HepG2 (cell line): ENCODE results near the gene CPE. TPM values are rescaled to one million over a fixed set of nuclear protein-coding genes. Genes with fewer than 3 reads are reported as not detected.

Experiments used
- ATAC-seq: fragments of 200-7000 bp; cut with Tn5 transposase; 3 replicates; pipeline ENCODE4 v1.9.1; 2020; ENCODE audit warnings: mild to moderate bottlenecking, moderate library complexity
- BruUV-seq: library from RNA; stranded (reverse); fragments of 400-500 nt; replicated peaks from 2 replicates; lab custom pipeline; 2021; lab: Mats Ljungman, UMichigan
- CTCF ChIA-PET: fragments of 300-600 bp; formaldehyde crosslinking; extraction: SDS; loops from one replicate; lab custom pipeline; 2021; ENCODE audit warnings: low total read pairs, inconsistent platforms, low intra/inter-chr PET ratio; lab: Yijun Ruan, JAX
- POLR2A ChIA-PET: fragments of 350-600 bp; sonication (Branson Sonifier 250); formaldehyde crosslinking; loops from one replicate; lab custom pipeline; 2020; ENCODE audit warnings: antibody characterized with exemption, inconsistent platforms; lab: Yijun Ruan, JAX
- DNase-seq: peaks from one replicate; pipeline ENCODE4 v3.0.0-alpha.2; 2015; ENCODE audit warnings: low spot score
- FAIRE-seq: peaks from 3 replicates; lab custom pipeline; 2011; peaks lifted over from hg19 to GRCh38; lab: Jason Lieb, UNC
- H2AFZ ChIP-seq: one replicate; pipeline ENCODE4 v1.6.1; 2011; ENCODE audit warnings: low read length, inconsistent platforms
- H3K27ac ChIP-seq: fragments of 300-600 bp; 3 replicates; pipeline ENCODE4 v1.8.0; 2011; ENCODE audit warnings: mixed run types, mild to moderate bottlenecking, mixed read lengths, low read length, inconsistent platforms; ENCODE audit not compliant: insufficient read depth; ENCODE audit errors: extremely low read length
- H3K27me3 ChIP-seq, 2 experiments: fragments of 200-600 bp in 1 of 2; 2 replicates in 1 of 2; 3 replicates in 1 of 2; pipeline versions ENCODE4 v1.6.0 to v1.8.0; 2011; ENCODE audit warnings: low read length in 2 of 2, mild to moderate bottlenecking in 2 of 2, moderate library complexity in 2 of 2, inconsistent platforms in 1 of 2; ENCODE audit not compliant: insufficient read depth in 2 of 2, control insufficient read depth in 1 of 2
- H3K36me3 ChIP-seq, 2 experiments: fragments of 200-600 bp in 1 of 2; replicated peaks in 1 of 2; 2 replicates in 1 of 2; 3 replicates in 1 of 2; pipeline versions ENCODE4 v1.5.1 to v1.8.0; 2011; ENCODE audit warnings: low read length in 2 of 2, inconsistent platforms in 1 of 2; ENCODE audit not compliant: insufficient read depth in 2 of 2, control insufficient read depth in 1 of 2
- H3K4me1 ChIP-seq: 2 replicates; pipeline ENCODE4 v1.5.1; 2012; ENCODE audit warnings: low read length, inconsistent platforms; ENCODE audit not compliant: insufficient read depth
- H3K4me2 ChIP-seq: 2 replicates; pipeline ENCODE4 v1.6.0; 2011; ENCODE audit warnings: low read depth, low read length, inconsistent platforms
- H3K4me3 ChIP-seq, 3 experiments: fragments of 200-600 bp in 1 of 3; sonication (generic), shearing (Covaris generic) in 1 of 3; replicated peaks in 1 of 3; 2 replicates each; pipeline ENCODE4 v1.5.1; 2011 to 2016; ENCODE audit warnings: low read length in 3 of 3, inconsistent platforms in 2 of 3, low read depth in 2 of 3, mild to moderate bottlenecking in 2 of 3, control low read depth in 1 of 3, mixed read lengths in 1 of 3; ENCODE audit not compliant: insufficient read depth in 1 of 3
- H3K79me2 ChIP-seq: one replicate; pipeline ENCODE4 v1.6.1; 2011; ENCODE audit warnings: low read length, inconsistent platforms; ENCODE audit not compliant: insufficient read depth
- H3K9ac ChIP-seq: 2 replicates; pipeline ENCODE4 v1.6.0; 2011; ENCODE audit warnings: mild to moderate bottlenecking, low read depth, low read length, inconsistent platforms; ENCODE audit not compliant: insufficient read depth
- H3K9me3 ChIP-seq: 2 replicates; pipeline ENCODE4 v1.5.1; 2012; ENCODE audit warnings: mild to moderate bottlenecking, low read length
- H4K20me1 ChIP-seq: 2 replicates; pipeline ENCODE4 v1.6.0; 2011; ENCODE audit warnings: inconsistent platforms, mild to moderate bottlenecking, low read length, moderate library complexity; ENCODE audit not compliant: insufficient read depth
- CAMTA2 ChIP-seq: sonication (generic); formaldehyde crosslinking; IDR thresholded peaks from 2 replicates; pipeline ENCODE4 v1.4.0; 2020; ENCODE audit warnings: mild to moderate bottlenecking, missing genetic modification reagents, borderline replicate concordance
- EED ChIP-seq: sonication (generic); formaldehyde crosslinking; IDR thresholded peaks from 2 replicates; pipeline ENCODE4 v1.5.0; 2020; ENCODE audit warnings: mild to moderate bottlenecking, missing genetic modification reagents
- EP300 ChIP-seq, 3 experiments: sonication (generic) in 1 of 3; formaldehyde crosslinking in 1 of 3; IDR thresholded peaks; 2 replicates each; pipeline versions ENCODE4 v1.5.1 to v1.6.1; 2011 to 2020; ENCODE audit warnings: low read depth in 2 of 3, low read length in 2 of 3, borderline replicate concordance in 1 of 3, improper control_type of control experiment in 1 of 3, mild to moderate bottlenecking in 1 of 3, missing genetic modification reagents in 1 of 3, moderate library complexity in 1 of 3
- HNF4A ChIP-seq: sonication (generic); formaldehyde crosslinking; IDR thresholded peaks from 2 replicates; pipeline ENCODE4 v1.4.0; 2020; ENCODE audit warnings: missing genetic modification reagents
- HOMEZ ChIP-seq: IDR thresholded peaks from 2 replicates; pipeline ENCODE4 v1.6.1; 2016; ENCODE audit warnings: low read depth
- IRF9 ChIP-seq: sonication (generic); formaldehyde crosslinking; IDR thresholded peaks from 2 replicates; pipeline ENCODE4 v1.8.0; 2022; ENCODE audit warnings: missing genetic modification reagents, mild to moderate bottlenecking, borderline replicate concordance
- MYPOP ChIP-seq: sonication (generic); formaldehyde crosslinking; IDR thresholded peaks from 2 replicates; pipeline ENCODE4 v1.8.1; 2023; ENCODE audit warnings: mild to moderate bottlenecking, moderate library complexity, missing genetic modification reagents
- RELA ChIP-seq: sonication (generic); formaldehyde crosslinking; IDR thresholded peaks from 2 replicates; pipeline ENCODE4 v1.4.0; 2020; ENCODE audit warnings: missing genetic modification reagents
- RNF219 ChIP-seq: sonication (generic); formaldehyde crosslinking; IDR thresholded peaks from 2 replicates; pipeline ENCODE4 v1.5.0; 2020; ENCODE audit warnings: mild to moderate bottlenecking, missing genetic modification reagents
- TBX2 ChIP-seq: sonication (generic); formaldehyde crosslinking; IDR thresholded peaks from 2 replicates; pipeline ENCODE4 v1.5.0; 2020; ENCODE audit warnings: missing genetic modification reagents, mild to moderate bottlenecking, borderline replicate concordance
- YEATS4 ChIP-seq: sonication (generic); formaldehyde crosslinking; IDR thresholded peaks from 2 replicates; pipeline ENCODE4 v1.4.0; 2020; ENCODE audit warnings: missing genetic modification reagents, borderline replicate concordance
- ZBTB46 ChIP-seq: sonication (generic); formaldehyde crosslinking; IDR thresholded peaks from 2 replicates; pipeline ENCODE4 v1.4.0; 2020; ENCODE audit warnings: mild to moderate bottlenecking, missing genetic modification reagents, borderline replicate concordance
- ZNF335 ChIP-seq: sonication (generic); formaldehyde crosslinking; IDR thresholded peaks from 2 replicates; pipeline ENCODE4 v1.4.0; 2020; ENCODE audit warnings: missing genetic modification reagents
- WGBS: methylation state at CpG from one replicate; pipeline ENCODE4 v1.1.6; 2017; ENCODE audit warnings: low lambda C conversion rate; 5-methylcytosine and 5-hydroxymethylcytosine counted together
- in situ Hi-C: cut with HindIII; loops from 2 replicates; pipeline ENCODE4 v1.10.0; 2017; ENCODE audit warnings: low pct_unique_long_range_greater_than_20kb; ENCODE audit not compliant: extremely low pct_ligation_motif_present
- intact Hi-C: fragments of 100-400 bp; cut with micrococcal nuclease; formaldehyde crosslinking; loops from one replicate; pipeline ENCODE4 v1.10.0; 2022; ENCODE audit not compliant: unreplicated experiment
- polyA plus RNA-seq, 8 experiments: library from polyadenylated mRNA; depleted of rRNA in 3 of 8; stranded (reverse) in 7 of 8; unstranded in 1 of 8; fragments of >200 nt; fragmentation: Illumina TruSeq in 4 of 8; extraction: Trizol in 4 of 8; gene quantifications; 2 replicates each; pipeline versions ENCODE4 v1.2.1 to v1.2.3, GENCODE V29; 2011 to 2016; ENCODE audit warnings: low read depth in 4 of 8, missing spikeins in 1 of 8, mixed read lengths in 1 of 8; ENCODE audit not compliant: insufficient read depth in 1 of 8
- total RNA-seq, 5 experiments: library from RNA; depleted of rRNA; stranded (reverse); fragments of >200 nt; fragmentation: Illumina TruSeq; extraction: Trizol; gene quantifications; 2 replicates each; pipeline ENCODE4 v1.2.3, GENCODE V29; 2016; ENCODE audit warnings: low read depth in 1 of 5

Gene CPE
- total and polyA plus RNA-seq, 2 of the 13 experiments (the other 11 are each of a cell fraction or from before 2014, with no cell fraction given), result 268 to 852 TPM

GRCh38 chr4:165542476-165542875, 163.7 kb downstream of the CPE start:
- FAIRE-seq, result no peak
- Histone ChIP-seq H4K20me1 (no peaks in the 10 kb centered on the region), H2AFZ (no peak overlapping the region), H3K4me3 (no peak overlapping the region), H3K36me3 (no peaks in the 10 kb centered on the region), H3K4me2 (no peak overlapping the region), H3K27ac (no peak overlapping the region), H3K79me2 (no peaks in the 10 kb centered on the region), H3K9me3 (no peaks in the 10 kb centered on the region), H3K9ac (no peak overlapping the region), H3K27me3 (0 out of 5 replicates have a peak, but pooled peaks cover 0 to 2% of the 10 kb centered on the region in 2 experiments), H3K4me1 (no peaks in the 10 kb centered on the region)
- BruUV-seq, result no TSS peak
- no peak for DNase-seq
- ChIA-PET POLR2A (no interaction called here), CTCF (no interaction called here)
- intact Hi-C loops, result no loop called here
- in situ Hi-C loops, result no loop called here
- ATAC-seq, result no peak
- 23% methylated on average over 2 of the region's 2 CpGs for WGBS
- TF ChIP-seq HNF4A (CRISPR knock-in tag) (no peak), TBX2 (CRISPR knock-in tag) (no peak), EP300 (IDR thresholded peaks at IDR 0.05; ENCODE audit: low read depth in 2 of 2, low read length in 2 of 2) (no peak), EP300 (CRISPR knock-in tag; IDR thresholded peaks at IDR 0.05; ENCODE audit: borderline replicate concordance) (no peak), ZNF335 (CRISPR knock-in tag) (no peak), CAMTA2 (CRISPR knock-in tag) (no peak), HOMEZ (CRISPR knock-in tag) (no peak), RNF219 (no peak), YEATS4 (no peak), ZBTB46 (CRISPR knock-in tag) (no peak), MYPOP (no peak), EED (CRISPR knock-in tag) (no peak), RELA (CRISPR knock-in tag) (no peak), IRF9 (CRISPR knock-in tag) (no peak)
